Breast epithelium (tissue), 3 donors: ENCODE results near the gene GP1BA.

Source experiments
- CTCF ChIP-seq, 3 donors: fragments of 450-650 bp; IDR thresholded peaks; one replicate each; pipeline ENCODE4 v1.5.1; 2016 to 2017; ENCODE audit warnings: antibody characterized with exemption in 3 of 3, mild to moderate bottlenecking in 3 of 3, moderate library complexity in 3 of 3
- POLR2A ChIP-seq: fragments of 450-650 bp; IDR thresholded peaks from one replicate; pipeline ENCODE4 v1.6.1; 2016; ENCODE audit warnings: antibody characterized with exemption, mild to moderate bottlenecking, moderate library complexity

- TF ChIP-seq POLR2A: no peak
- TF ChIP-seq CTCF (IDR thresholded peaks at IDR 0.05): no peak
These were observed 35.5 kb upstream of the GP1BA start for GRCh38 chr17:4896332-4897197.
